Stimulated activated CD8-positive, alpha-beta memory T cell treated with anti-CD3 and anti-CD28 coated beads, Interleukin-4, amount 100 ng/mL, for 4 hours (primary cell): ENCODE results near the gene IGSF9B.

Source experiments
- DNase-seq, 2 donors: peaks; one replicate each; pipeline ENCODE4 v3.0.0-alpha.2; 2020; ENCODE audit warnings: low read depth in 2 of 2, low spot score in 1 of 2

Gene IGSF9B

DNA sequence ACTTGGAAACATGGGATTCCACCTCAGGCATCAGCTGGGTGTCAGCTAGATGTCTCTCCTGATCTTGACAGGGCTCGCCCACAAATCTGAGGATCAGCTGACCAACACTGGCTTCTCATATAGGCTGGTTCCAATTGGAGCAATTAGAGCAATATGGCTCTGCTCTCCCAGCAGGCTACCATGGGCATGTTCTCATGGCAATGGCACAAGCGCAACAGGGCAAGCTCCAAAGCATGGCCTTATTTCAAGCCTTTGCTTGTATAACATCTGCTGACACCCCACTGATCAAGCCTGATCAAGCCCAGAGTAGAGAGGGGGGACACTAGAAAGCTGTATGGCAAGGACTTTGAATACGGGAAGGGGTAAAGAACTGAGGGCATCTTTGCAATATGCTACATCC, 70.7 kb downstream of the IGSF9B start:
- DNase-seq, result no peak

DNA sequence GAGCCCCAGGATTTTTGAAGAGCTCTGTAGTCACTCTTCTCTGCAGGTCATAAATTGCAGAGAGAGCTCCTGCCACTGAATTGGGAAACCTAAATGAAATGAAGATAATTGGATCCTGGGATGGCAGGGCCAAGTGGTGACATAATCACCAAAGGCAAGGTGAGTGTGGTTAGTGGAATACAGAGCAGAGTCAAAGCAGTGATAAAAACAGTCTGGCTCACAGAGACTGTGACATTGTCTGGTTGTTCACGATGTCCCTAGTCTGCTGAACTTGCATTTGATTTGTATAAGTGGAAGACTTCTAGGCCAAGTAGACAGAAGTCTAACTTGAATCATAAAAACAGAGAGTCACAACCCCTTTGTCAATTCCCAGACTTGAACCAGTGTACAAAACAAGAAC, 84.6 kb downstream of the IGSF9B start:
- DNase-seq, result no peak

DNA sequence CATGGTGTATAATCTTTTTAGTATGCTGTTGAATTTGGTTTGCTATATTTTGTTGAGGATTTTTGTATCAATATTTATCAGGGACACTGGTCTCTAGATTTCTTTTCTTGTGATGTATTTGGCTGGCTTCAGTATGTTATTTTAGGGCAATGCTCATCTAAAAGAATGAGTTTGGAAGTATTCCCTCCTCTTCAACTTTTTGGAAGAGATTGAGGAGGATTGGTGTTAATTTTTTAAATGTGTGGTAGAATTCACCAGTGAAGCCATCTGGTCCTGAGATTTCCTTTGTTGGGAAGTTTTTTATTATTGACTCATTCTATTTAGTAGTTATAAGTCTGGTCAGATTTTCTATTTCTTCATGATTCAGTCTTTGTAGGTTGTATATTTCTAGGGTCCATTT, 89.3 kb downstream of the IGSF9B start:
- DNase-seq, result no peak

GRCh38 chr11:133865466-133865865, 91.3 kb downstream of the IGSF9B start:
- DNase-seq, result no peak

DNA sequence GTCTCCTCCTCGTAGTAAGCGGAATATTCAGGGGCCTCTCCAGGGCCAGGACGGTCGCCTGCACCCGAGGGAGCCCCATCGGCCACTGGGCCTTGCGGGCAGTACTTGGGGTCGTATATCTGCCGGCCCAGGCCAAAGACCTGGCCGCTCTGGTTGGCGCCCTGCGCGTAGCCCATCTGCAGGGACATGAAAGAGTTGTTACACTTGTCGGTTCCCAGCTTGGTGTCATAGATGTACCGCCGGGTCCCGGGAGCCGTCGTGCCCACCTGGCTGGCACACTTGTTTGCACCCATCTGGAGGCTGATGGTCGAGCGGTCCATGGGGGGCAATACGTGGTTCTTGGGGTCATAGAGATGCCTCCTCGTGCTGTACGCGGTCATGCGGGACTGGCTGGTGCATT, 92.0 kb downstream of the IGSF9B start:
- DNase-seq, result no peak

DNA sequence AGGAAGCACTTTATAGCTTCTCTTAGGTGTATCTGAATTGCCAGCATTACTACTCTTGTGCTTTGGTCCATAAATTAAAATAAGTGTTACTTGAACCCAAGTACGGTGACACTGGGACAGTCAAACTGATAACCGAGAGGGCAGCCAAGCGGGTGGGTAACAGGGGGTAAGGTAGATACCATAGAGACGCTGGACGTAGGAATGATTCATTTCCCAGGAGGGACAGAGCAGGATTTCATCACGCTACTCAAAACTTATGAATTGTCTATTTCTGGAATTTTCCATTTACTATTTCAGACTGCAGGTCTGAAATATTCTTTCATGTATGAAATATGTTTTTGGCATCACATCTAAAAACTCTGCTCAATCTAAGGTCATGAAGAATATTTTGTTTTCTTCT, 96.6 kb downstream of the IGSF9B start:
- no peak for DNase-seq
